OCI-LY7 (cell line): ENCODE data around the gene ISLR. TPM values are rescaled to one million over a fixed set of nuclear protein-coding genes. Genes with fewer than 3 reads are reported as not detected.

Source experiments
- BruUV-seq: library from RNA; stranded (reverse); fragments of 400-500 nt; replicated peaks from 2 replicates; lab custom pipeline; 2021; lab: Mats Ljungman, UMichigan
- CTCF ChIA-PET: fragments of 300-600 bp; sonication (Branson Sonifier 250); formaldehyde crosslinking; loops from one replicate; lab custom pipeline; 2022; ENCODE audit warnings: antibody characterized with exemption; ENCODE audit not compliant: unreplicated experiment; lab: Charles Lee
- POLR2A ChIA-PET: fragments of 300-600 bp; sonication (Branson Sonifier 250); formaldehyde crosslinking; loops from one replicate; lab custom pipeline; 2022; ENCODE audit warnings: antibody characterized with exemption; lab: Charles Lee
- DNase-seq: peaks from one replicate; pipeline ENCODE4 v3.0.0-alpha.2; 2015; ENCODE audit warnings: low spot score
- H2AFZ ChIP-seq: fragments of 200-600 bp; sonication (generic), shearing (Covaris generic); 2 replicates; pipeline ENCODE4 v1.6.1; 2014; ENCODE audit warnings: mild to moderate bottlenecking, antibody characterized with exemption, low read length, moderate library complexity
- H3K27ac ChIP-seq: fragments of 200-600 bp; sonication (generic); 2 replicates; pipeline ENCODE4 v1.5.1; 2014; ENCODE audit warnings: mixed run types, low read depth, mild to moderate bottlenecking, moderate library complexity, low read length, inconsistent platforms; ENCODE audit not compliant: poor library complexity, severe bottlenecking
- H3K36me3 ChIP-seq: fragments of 200-600 bp; sonication (generic); 2 replicates; pipeline ENCODE4 v1.6.1; 2014; ENCODE audit warnings: mild to moderate bottlenecking, antibody characterized with exemption, low read length, moderate library complexity, mixed read lengths; ENCODE audit not compliant: insufficient read depth
- H3K4me1 ChIP-seq: fragments of 200-600 bp; sonication (generic); 2 replicates; pipeline ENCODE4 v1.5.1; 2014; ENCODE audit warnings: mild to moderate bottlenecking, low read length; ENCODE audit not compliant: insufficient read depth, poor library complexity, severe bottlenecking
- H3K4me2 ChIP-seq: fragments of 200-600 bp; sonication (generic); 2 replicates; pipeline ENCODE4 v1.6.1; 2014; ENCODE audit warnings: mild to moderate bottlenecking, low read length
- H3K4me3 ChIP-seq: fragments of 200-600 bp; sonication (generic); 2 replicates; pipeline ENCODE4 v1.5.1; 2014; ENCODE audit warnings: mild to moderate bottlenecking, low read depth, low read length; ENCODE audit not compliant: poor library complexity, severe bottlenecking
- H3K79me2 ChIP-seq: fragments of 200-600 bp; sonication (generic); 2 replicates; pipeline ENCODE4 v1.6.1; 2016; ENCODE audit warnings: low read depth, mild to moderate bottlenecking, low read length, moderate library complexity, mixed read lengths; ENCODE audit not compliant: insufficient read depth
- H3K9me2 ChIP-seq: fragments of 200-600 bp; sonication (generic); 2 replicates; pipeline ENCODE4 v1.6.1; 2016; ENCODE audit warnings: mild to moderate bottlenecking, low read length, mixed read lengths; ENCODE audit not compliant: insufficient read depth
- H3K9me3 ChIP-seq: fragments of 200-600 bp; sonication (generic); 2 replicates; pipeline ENCODE4 v1.6.1; 2014; ENCODE audit warnings: mild to moderate bottlenecking, mixed run types, low read length, mixed read lengths
- H4K20me1 ChIP-seq: fragments of 200-600 bp; sonication (generic); 2 replicates; pipeline ENCODE4 v1.6.1; 2014; ENCODE audit warnings: mild to moderate bottlenecking, antibody characterized with exemption, low read length, moderate library complexity, mixed read lengths; ENCODE audit not compliant: insufficient read depth
- EZH2phosphoT487 ChIP-seq: fragments of 200-600 bp; sonication (generic); IDR thresholded peaks from 2 replicates; pipeline ENCODE4 v1.6.1; 2018; ENCODE audit warnings: low read depth, borderline replicate concordance, mild to moderate bottlenecking, mixed run types, antibody characterized with exemption, low read length, moderate library complexity, mixed read lengths
- intact Hi-C: fragments of 100-400 bp; cut with micrococcal nuclease; formaldehyde crosslinking; loops from one replicate; pipeline ENCODE4 v1.10.0; 2022; ENCODE audit not compliant: unreplicated experiment
- total RNA-seq, 2 experiments: library from RNA; depleted of rRNA in 1 of 2; stranded (reverse); fragments of >200 nt in 1 of 2; shearing (Covaris generic) in 1 of 2; gene quantifications; 2 replicates each; pipeline ENCODE4 v1.2.3, GENCODE V29; 2014 to 2022
- TF ChIP-seq, protein P1 (sequence below): fragments of 200-600 bp; sonication (generic); conservative IDR thresholded peaks from 2 replicates; pipeline ENCODE4 v1.5.1; 2014; ENCODE audit warnings: mild to moderate bottlenecking, antibody characterized with exemption, low read length, moderate library complexity, mixed read lengths

Gene ISLR
- total RNA-seq, 2 experiments from 2014 or later = not detected

DNA sequence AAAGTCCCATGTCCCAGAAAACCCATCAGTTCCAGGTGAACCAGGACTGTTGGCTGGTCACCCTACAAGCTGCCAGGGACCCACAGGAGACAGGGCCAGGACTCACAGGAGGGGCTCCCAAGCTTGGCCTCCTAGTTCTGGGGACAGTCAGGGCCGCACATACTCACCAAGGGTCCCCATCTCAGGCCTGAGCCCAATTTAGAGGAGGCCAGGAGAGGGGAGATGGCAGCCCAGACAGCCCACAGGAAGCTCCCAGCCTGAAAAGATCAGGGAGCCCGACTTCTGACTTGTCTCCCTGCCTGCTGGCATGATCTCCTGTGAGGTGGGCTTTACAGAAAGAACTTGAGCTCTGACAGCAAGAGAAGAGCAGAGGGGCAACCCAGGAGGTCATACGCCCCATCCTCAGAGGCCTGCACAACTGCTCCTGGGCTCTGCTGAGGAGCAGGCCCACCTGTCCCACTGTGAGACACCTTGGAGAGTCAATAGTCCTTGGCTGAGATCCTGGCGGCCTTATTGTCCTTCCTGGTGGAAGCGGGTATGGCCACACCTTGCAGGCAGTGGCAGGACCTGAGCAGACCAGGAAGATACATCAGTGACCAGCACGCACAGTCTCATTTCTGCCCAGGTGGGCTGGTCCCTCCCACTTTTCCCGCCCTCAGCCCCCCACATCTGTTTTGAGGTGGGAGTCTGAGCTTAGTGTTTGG, 2.5 kb upstream of the ISLR start:
- Histone ChIP-seq H3K4me2 (no peak overlapping the region), H3K4me1 (no peaks in the 10 kb centered on the region), H3K9me2 (no peaks in the 10 kb centered on the region), H4K20me1 (no peaks in the 10 kb centered on the region), H3K27ac (no peak overlapping the region), H3K36me3 (no peaks in the 10 kb centered on the region), H3K9me3 (no peaks in the 10 kb centered on the region), H3K79me2 (no peaks in the 10 kb centered on the region), H2AFZ (no peak overlapping the region), H3K4me3 (no peak overlapping the region)
- no peak for TF ChIP-seq EZH2phosphoT487
- TF ChIP-seq, protein P1, sequence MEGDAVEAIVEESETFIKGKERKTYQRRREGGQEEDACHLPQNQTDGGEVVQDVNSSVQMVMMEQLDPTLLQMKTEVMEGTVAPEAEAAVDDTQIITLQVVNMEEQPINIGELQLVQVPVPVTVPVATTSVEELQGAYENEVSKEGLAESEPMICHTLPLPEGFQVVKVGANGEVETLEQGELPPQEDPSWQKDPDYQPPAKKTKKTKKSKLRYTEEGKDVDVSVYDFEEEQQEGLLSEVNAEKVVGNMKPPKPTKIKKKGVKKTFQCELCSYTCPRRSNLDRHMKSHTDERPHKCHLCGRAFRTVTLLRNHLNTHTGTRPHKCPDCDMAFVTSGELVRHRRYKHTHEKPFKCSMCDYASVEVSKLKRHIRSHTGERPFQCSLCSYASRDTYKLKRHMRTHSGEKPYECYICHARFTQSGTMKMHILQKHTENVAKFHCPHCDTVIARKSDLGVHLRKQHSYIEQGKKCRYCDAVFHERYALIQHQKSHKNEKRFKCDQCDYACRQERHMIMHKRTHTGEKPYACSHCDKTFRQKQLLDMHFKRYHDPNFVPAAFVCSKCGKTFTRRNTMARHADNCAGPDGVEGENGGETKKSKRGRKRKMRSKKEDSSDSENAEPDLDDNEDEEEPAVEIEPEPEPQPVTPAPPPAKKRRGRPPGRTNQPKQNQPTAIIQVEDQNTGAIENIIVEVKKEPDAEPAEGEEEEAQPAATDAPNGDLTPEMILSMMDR = no peak
- POLR2A ChIA-PET = no interaction called here
- DNase-seq = no peak
- CTCF ChIA-PET = no interaction called here
- no TSS peak for BruUV-seq
- intact Hi-C loops = no loop called here

DNA sequence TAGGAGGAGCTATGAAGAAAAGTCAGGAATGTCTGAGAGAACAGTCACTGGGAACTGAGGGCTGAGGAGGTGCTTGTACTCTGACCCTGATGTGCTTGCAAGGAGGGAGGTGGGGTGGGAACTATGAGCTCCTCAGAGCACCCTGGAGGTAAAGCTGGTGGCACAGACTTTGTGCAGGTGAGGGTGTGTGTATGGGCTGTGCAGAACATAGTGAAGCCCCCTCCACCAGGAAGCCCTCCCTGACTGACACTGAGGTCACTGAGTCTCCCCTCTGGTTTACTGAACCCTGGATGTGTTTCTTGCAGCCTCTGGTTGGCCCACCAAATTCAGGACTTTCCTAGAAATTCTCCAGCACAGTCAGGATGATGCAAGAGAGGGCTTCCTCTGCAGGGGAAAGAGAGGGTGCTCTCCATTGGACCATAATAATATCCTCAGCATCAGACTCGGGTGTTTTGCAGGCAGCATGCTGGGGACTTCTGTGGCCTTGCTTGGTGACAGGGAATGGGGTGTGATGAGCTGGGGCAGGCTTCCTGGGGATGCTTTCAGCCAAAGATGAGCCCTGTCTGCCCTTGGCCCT, 1.5 kb upstream of the ISLR start:
- H3K36me3 ChIP-seq = no peaks in the 10 kb centered on the region
- H3K9me2 ChIP-seq = no peaks in the 10 kb centered on the region
- H4K20me1 ChIP-seq = no peaks in the 10 kb centered on the region
- no peaks in the 10 kb centered on the region for H3K4me1 ChIP-seq
- TF ChIP-seq, protein P1 = no peak
- TF ChIP-seq EZH2phosphoT487 = no peak
- CTCF ChIA-PET = no interaction called here
- no peak overlapping the region for H2AFZ ChIP-seq
- no peak overlapping the region for H3K4me3 ChIP-seq
- intact Hi-C loops = no loop called here
- POLR2A ChIA-PET = no interaction called here
- H3K9me3 ChIP-seq = no peaks in the 10 kb centered on the region
- DNase-seq = no peak
- no peak overlapping the region for H3K4me2 ChIP-seq
- H3K27ac ChIP-seq = no peak overlapping the region
- no TSS peak for BruUV-seq
- no peaks in the 10 kb centered on the region for H3K79me2 ChIP-seq
